ENCODE results near the gene ASPM. TPM values are rescaled to one million over a fixed set of nuclear protein-coding genes. Genes with fewer than 3 reads are reported as not detected.

The ASPM gene
- total RNA-seq, 2 donors from 2014 or later = 31.7 to 35.1 TPM

DNA sequence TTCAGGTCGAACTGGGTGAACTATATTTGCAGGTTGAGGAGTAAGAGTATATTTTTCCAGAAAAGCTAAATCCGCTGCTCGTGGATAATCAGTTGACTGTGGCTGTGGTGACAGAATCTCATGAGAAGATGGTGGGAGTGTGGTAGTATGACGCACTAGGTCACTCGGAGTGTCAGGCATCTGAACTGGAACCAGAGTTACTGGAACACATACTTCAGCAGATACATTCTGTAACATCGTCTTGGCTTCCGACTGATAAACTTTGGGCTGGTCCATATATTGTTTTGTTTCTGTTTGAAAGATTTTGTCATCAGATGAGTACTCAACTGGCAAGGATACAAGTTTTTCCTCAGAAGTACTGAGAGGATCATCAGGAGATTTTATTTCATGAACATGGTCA is 13.0 kb upstream of the ASPM start:
- Mint-ChIP-seq H3K27me3 (ENCODE audit: insufficient read depth) (no peaks in the 10 kb centered on the region), H3K9me3 (no peaks in the 10 kb centered on the region), H3K4me1 (no peaks in the 10 kb centered on the region), H3K36me3 (ENCODE audit: low read depth) (peaks cover 8% of the 10 kb centered on the region), H3K4me3 (no peak overlapping the region), H3K27ac (no peak overlapping the region)
- no peak overlapping the region for H3K27ac ChIP-seq (ENCODE audit: low read depth, low read length)
- TF ChIP-seq, protein P1, sequence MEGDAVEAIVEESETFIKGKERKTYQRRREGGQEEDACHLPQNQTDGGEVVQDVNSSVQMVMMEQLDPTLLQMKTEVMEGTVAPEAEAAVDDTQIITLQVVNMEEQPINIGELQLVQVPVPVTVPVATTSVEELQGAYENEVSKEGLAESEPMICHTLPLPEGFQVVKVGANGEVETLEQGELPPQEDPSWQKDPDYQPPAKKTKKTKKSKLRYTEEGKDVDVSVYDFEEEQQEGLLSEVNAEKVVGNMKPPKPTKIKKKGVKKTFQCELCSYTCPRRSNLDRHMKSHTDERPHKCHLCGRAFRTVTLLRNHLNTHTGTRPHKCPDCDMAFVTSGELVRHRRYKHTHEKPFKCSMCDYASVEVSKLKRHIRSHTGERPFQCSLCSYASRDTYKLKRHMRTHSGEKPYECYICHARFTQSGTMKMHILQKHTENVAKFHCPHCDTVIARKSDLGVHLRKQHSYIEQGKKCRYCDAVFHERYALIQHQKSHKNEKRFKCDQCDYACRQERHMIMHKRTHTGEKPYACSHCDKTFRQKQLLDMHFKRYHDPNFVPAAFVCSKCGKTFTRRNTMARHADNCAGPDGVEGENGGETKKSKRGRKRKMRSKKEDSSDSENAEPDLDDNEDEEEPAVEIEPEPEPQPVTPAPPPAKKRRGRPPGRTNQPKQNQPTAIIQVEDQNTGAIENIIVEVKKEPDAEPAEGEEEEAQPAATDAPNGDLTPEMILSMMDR (conservative IDR thresholded peaks at IDR 0.05) = no peak
- peaks cover 25% of the 10 kb centered on the region for H3K36me3 ChIP-seq (ENCODE audit: control insufficient read depth, insufficient read depth, low read length)
- H3K9ac ChIP-seq (ENCODE audit: extremely low read depth, low read length, poor library complexity, severe bottlenecking) = no peak overlapping the region
- no peaks in the 10 kb centered on the region for H3K4me1 ChIP-seq (ENCODE audit: control insufficient read depth, insufficient read depth, low read length)
- no peak for DNase-seq
- no peaks in the 10 kb centered on the region for H3K9me3 ChIP-seq (ENCODE audit: control insufficient read depth, low read length)
- no peaks in the 10 kb centered on the region for H3K27me3 ChIP-seq (ENCODE audit: control insufficient read depth, insufficient read depth, low read length, poor library complexity, severe bottlenecking)
- H3K4me3 ChIP-seq (ENCODE audit: low read length) = no peak overlapping the region
- WGBS, 2 experiments (ENCODE audit: insufficient coverage in 1 of 2, insufficient read length in 1 of 2) = 93 to 100% methylated on average over 3 to 7 of the region's 7 CpGs

DNA sequence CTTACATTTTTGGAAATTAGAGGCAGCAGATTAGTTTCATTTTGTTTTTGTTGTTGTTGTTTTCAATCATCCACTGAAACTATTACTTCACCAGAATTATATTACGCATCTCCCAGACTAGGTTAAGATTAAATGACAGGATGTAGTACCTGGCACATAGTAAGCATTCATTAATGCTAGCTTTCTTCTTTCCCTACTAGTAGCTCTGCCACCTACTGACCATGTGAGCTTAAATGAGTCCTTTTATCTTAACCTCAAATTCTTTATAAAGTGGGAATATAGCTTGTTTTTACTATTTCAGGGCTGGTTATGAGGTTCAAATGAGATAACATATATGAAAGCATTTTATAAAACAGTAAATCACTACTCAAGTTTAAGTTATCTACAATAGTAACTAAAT is 10.2 kb upstream of the ASPM start:
- Mint-ChIP-seq H3K36me3 (ENCODE audit: low read depth) (peaks cover 8% of the 10 kb centered on the region), H3K4me3 (no peak overlapping the region), H3K9me3 (no peaks in the 10 kb centered on the region), H3K27me3 (ENCODE audit: insufficient read depth) (no peaks in the 10 kb centered on the region), H3K27ac (no peak overlapping the region), H3K4me1 (no peaks in the 10 kb centered on the region)
- Histone ChIP-seq H3K36me3 (ENCODE audit: control insufficient read depth, insufficient read depth, low read length) (peaks cover 25% of the 10 kb centered on the region), H3K4me3 (ENCODE audit: low read length) (no peak overlapping the region), H3K4me1 (ENCODE audit: control insufficient read depth, insufficient read depth, low read length) (no peaks in the 10 kb centered on the region), H3K27me3 (ENCODE audit: control insufficient read depth, insufficient read depth, low read length, poor library complexity, severe bottlenecking) (no peaks in the 10 kb centered on the region), H3K27ac (ENCODE audit: low read depth, low read length) (no peak overlapping the region), H3K9me3 (ENCODE audit: control insufficient read depth, low read length) (no peaks in the 10 kb centered on the region), H3K9ac (ENCODE audit: extremely low read depth, low read length, poor library complexity, severe bottlenecking) (no peak overlapping the region)
- no peak for DNase-seq
- TF ChIP-seq, protein P1 (conservative IDR thresholded peaks at IDR 0.05) = peak; percentile 51
- WGBS, 2 experiments (ENCODE audit: insufficient coverage in 1 of 2, insufficient read length in 1 of 2) = 83 to 100% methylated on average over 1 of the region's 1 CpG

DNA sequence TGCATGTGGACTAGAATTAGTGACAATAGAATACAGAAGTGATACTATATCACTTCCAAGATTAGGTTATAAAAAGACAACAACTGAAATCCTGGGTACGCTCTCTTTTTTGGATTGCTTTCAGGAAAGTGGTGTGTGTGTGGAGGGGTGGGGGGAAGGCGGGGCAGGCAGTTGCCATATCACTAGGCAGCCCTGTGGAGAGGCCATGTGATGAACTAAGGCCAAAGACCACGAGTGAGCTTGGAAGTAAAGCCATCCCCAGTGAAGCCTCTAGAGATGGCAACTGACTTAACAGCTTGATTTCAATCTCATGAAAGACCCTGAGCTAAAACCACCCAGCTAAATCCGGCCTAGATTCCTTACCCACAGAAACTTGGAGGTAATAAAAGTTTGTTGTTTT is 6.2 kb upstream of the ASPM start:
- 90 to 100% methylated on average over 1 to 4 of the region's 4 CpGs for WGBS, 2 experiments (ENCODE audit: insufficient coverage in 1 of 2, insufficient read length in 1 of 2)
- Mint-ChIP-seq H3K9me3 (no peaks in the 10 kb centered on the region), H3K4me3 (no peak overlapping the region), H3K36me3 (ENCODE audit: low read depth) (no peaks in the 10 kb centered on the region), H3K27me3 (ENCODE audit: insufficient read depth) (no peaks in the 10 kb centered on the region), H3K27ac (no peak overlapping the region), H3K4me1 (no peaks in the 10 kb centered on the region)
- DNase-seq = no peak
- H3K27me3 ChIP-seq (ENCODE audit: control insufficient read depth, insufficient read depth, low read length, poor library complexity, severe bottlenecking) = no peaks in the 10 kb centered on the region
- TF ChIP-seq, protein P1 (conservative IDR thresholded peaks at IDR 0.05) = no peak
- no peaks in the 10 kb centered on the region for H3K9me3 ChIP-seq (ENCODE audit: control insufficient read depth, low read length)
- H3K9ac ChIP-seq (ENCODE audit: extremely low read depth, low read length, poor library complexity, severe bottlenecking) = no peak overlapping the region
- H3K4me3 ChIP-seq (ENCODE audit: low read length) = no peak overlapping the region
- H3K36me3 ChIP-seq (ENCODE audit: control insufficient read depth, insufficient read depth, low read length) = peaks cover under 1% of the 10 kb centered on the region
- no peaks in the 10 kb centered on the region for H3K4me1 ChIP-seq (ENCODE audit: control insufficient read depth, insufficient read depth, low read length)
- no peak overlapping the region for H3K27ac ChIP-seq (ENCODE audit: low read depth, low read length)

Measured in endodermal cell (in vitro differentiated cells).